Right lung (tissue), 5 donors: Measurements from ENCODE around the gene IMMP2L. TPM values are rescaled to one million over a fixed set of nuclear protein-coding genes. Genes with fewer than 3 reads are reported as not detected.

Experiments
- DNase-seq, 2 donors: peaks; one replicate each; pipeline ENCODE4 v3.0.0-alpha.2; 2013
- polyA plus RNA-seq, 5 donors: library from polyadenylated mRNA; unstranded; fragments of 120-200 nt; gene quantifications; one replicate each; pipeline versions ENCODE4 v1.2.1 to v1.2.3, GENCODE V29; 2013; ENCODE audit warnings: inconsistent platforms in 1 of 5, low replicate concordance in 1 of 5; ENCODE audit not compliant: insufficient read length in 5 of 5, insufficient read depth in 1 of 5

Gene IMMP2L
- polyA plus RNA-seq, 5 donors, result 24.1 to 28.9 (median 28.0) TPM

- no peak for DNase-seq
Measured at GRCh38 chr7:110650328-110650727, 912.0 kb downstream of the IMMP2L start.

GRCh38 chr7:110647266-110647665, 915.0 kb downstream of the IMMP2L start:
- no peak for DNase-seq

- no peak for DNase-seq
Measured at GRCh38 chr7:110646804-110647203, 915.5 kb downstream of the IMMP2L start.

- no peak for DNase-seq
Measured at GRCh38 chr7:110645616-110646015, 916.7 kb downstream of the IMMP2L start.

GRCh38 chr7:110645060-110645459, 917.2 kb downstream of the IMMP2L start:
- DNase-seq, result no peak

GRCh38 chr7:110637252-110637651, 925.0 kb downstream of the IMMP2L start:
- DNase-seq, result no peak

GRCh38 chr7:110633313-110633712, 929.0 kb downstream of the IMMP2L start:
- DNase-seq, result no peak

GRCh38 chr7:110626414-110626813, 935.9 kb downstream of the IMMP2L start:
- DNase-seq, result no peak

GRCh38 chr7:110625294-110625693, 937.0 kb downstream of the IMMP2L start:
- DNase-seq, result no peak

GRCh38 chr7:110623436-110623835, 938.9 kb downstream of the IMMP2L start:
- DNase-seq, result no peak

GRCh38 chr7:110621289-110621688, 941.0 kb downstream of the IMMP2L start:
- DNase-seq, result no peak

- no peak for DNase-seq
Measured at GRCh38 chr7:110620110-110620735, 942.1 kb downstream of the IMMP2L start.
